H9 (cell line): ENCODE data around the gene HAPLN2. TPM values are rescaled to one million over a fixed set of nuclear protein-coding genes. Genes with fewer than 3 reads are reported as not detected.

Experiments
- DNase-seq: peaks from one replicate; pipeline ENCODE4 v3.0.0-alpha.2; 2017
- H2AFZ ChIP-seq: one replicate; pipeline ENCODE4 v1.6.1; 2013; ENCODE audit warnings: mild to moderate bottlenecking, low read length, control low read depth, moderate library complexity
- H2AK5ac ChIP-seq: 2 replicates; pipeline ENCODE4 v1.6.1; 2013; ENCODE audit warnings: low read length, control low read depth, mixed read lengths; ENCODE audit not compliant: insufficient read length
- H2BK120ac ChIP-seq: one replicate; pipeline ENCODE4 v1.6.1; 2013; ENCODE audit warnings: low read depth, mild to moderate bottlenecking, low read length, control low read depth, inconsistent platforms; ENCODE audit not compliant: poor library complexity, severe bottlenecking
- H2BK12ac ChIP-seq: 2 replicates; pipeline ENCODE4 v1.6.1; 2013; ENCODE audit warnings: low read length, control low read depth, mixed read lengths, low read depth; ENCODE audit not compliant: insufficient read length
- H2BK15ac ChIP-seq: 2 replicates; pipeline ENCODE4 v1.6.1; 2013; ENCODE audit warnings: low read depth, low read length, control low read depth
- H2BK20ac ChIP-seq: one replicate; pipeline ENCODE4 v1.6.1; 2013; ENCODE audit warnings: low read depth, mild to moderate bottlenecking, low read length, control low read depth, inconsistent platforms; ENCODE audit not compliant: poor library complexity, severe bottlenecking
- H2BK5ac ChIP-seq: 2 replicates; pipeline ENCODE4 v1.6.1; 2013; ENCODE audit warnings: low read length, control low read depth, mixed read lengths; ENCODE audit not compliant: insufficient read length
- H3K14ac ChIP-seq: 2 replicates; pipeline ENCODE4 v1.6.1; 2013; ENCODE audit warnings: low read length, control low read depth; ENCODE audit not compliant: insufficient read depth
- H3K18ac ChIP-seq: 2 replicates; pipeline ENCODE4 v1.6.1; 2013; ENCODE audit warnings: low read depth, mild to moderate bottlenecking, mixed read lengths, low read length, control low read depth; ENCODE audit not compliant: insufficient read length
- H3K23ac ChIP-seq: 2 replicates; pipeline ENCODE4 v1.6.1; 2013; ENCODE audit warnings: low read length, control low read depth, mixed read lengths, low read depth; ENCODE audit not compliant: insufficient read length
- H3K23me2 ChIP-seq: 2 replicates; pipeline ENCODE4 v1.6.1; 2013; ENCODE audit warnings: low read depth, mild to moderate bottlenecking, mixed read lengths, low read length, control low read depth; ENCODE audit not compliant: insufficient read length, poor library complexity, severe bottlenecking
- H3K27ac ChIP-seq: 2 replicates; pipeline ENCODE4 v1.5.1; 2013; ENCODE audit warnings: low read length, control low read depth, mixed read lengths, low read depth; ENCODE audit not compliant: insufficient read length
- H3K27me3 ChIP-seq: 2 replicates; pipeline ENCODE4 v1.6.1; 2013; ENCODE audit warnings: low read length, control low read depth, inconsistent platforms; ENCODE audit not compliant: insufficient read depth
- H3K4ac ChIP-seq: 2 replicates; pipeline ENCODE4 v1.6.1; 2013; ENCODE audit warnings: low read depth, mild to moderate bottlenecking, control low read depth, inconsistent platforms, low read length, moderate library complexity
- H3K4me1 ChIP-seq: 2 replicates; pipeline ENCODE4 v1.6.1; 2013; ENCODE audit warnings: low read length, control low read depth, inconsistent platforms; ENCODE audit not compliant: insufficient read depth
- H3K4me2 ChIP-seq: 2 replicates; pipeline ENCODE4 v1.6.1; 2013; ENCODE audit warnings: low read length, control low read depth, mixed read lengths; ENCODE audit not compliant: insufficient read length, insufficient read depth
- H3K56ac ChIP-seq: 2 replicates; pipeline ENCODE4 v1.6.1; 2013; ENCODE audit warnings: low read depth, mild to moderate bottlenecking, mixed read lengths, low read length, control low read depth; ENCODE audit not compliant: insufficient read length
- H3K79me1 ChIP-seq: 2 replicates; pipeline ENCODE4 v1.6.1; 2013; ENCODE audit warnings: low read depth, mild to moderate bottlenecking, moderate library complexity, low read length, control low read depth, inconsistent platforms; ENCODE audit not compliant: insufficient read depth, poor library complexity, severe bottlenecking
- H3K79me2 ChIP-seq: 2 replicates; pipeline ENCODE4 v1.6.1; 2013; ENCODE audit warnings: low read length, control low read depth, inconsistent platforms; ENCODE audit not compliant: insufficient read depth
- H3K9ac ChIP-seq: 2 replicates; pipeline ENCODE4 v1.6.1; 2013; ENCODE audit warnings: low read length, control low read depth, mixed read lengths; ENCODE audit not compliant: insufficient read length; ENCODE audit errors: extremely low read depth
- H3K9me3 ChIP-seq: one replicate; pipeline ENCODE4 v1.6.1; 2013; ENCODE audit warnings: low read depth, low read length, inconsistent platforms; ENCODE audit not compliant: control insufficient read depth
- H3T11ph ChIP-seq: one replicate; pipeline ENCODE4 v1.6.1; 2013; ENCODE audit warnings: mild to moderate bottlenecking, low read length, control low read depth, inconsistent platforms
- H4K20me1 ChIP-seq: one replicate; pipeline ENCODE4 v1.6.1; 2013; ENCODE audit not compliant: control insufficient read depth, insufficient read length, insufficient read depth
- H4K5ac ChIP-seq: 2 replicates; pipeline ENCODE4 v1.6.1; 2013; ENCODE audit warnings: low read depth, mild to moderate bottlenecking, mixed read lengths, low read length, control low read depth; ENCODE audit not compliant: insufficient read length
- H4K8ac ChIP-seq: replicated peaks from 2 replicates; pipeline ENCODE4 v1.6.1; 2013; ENCODE audit warnings: low read length, control low read depth, mixed read lengths, low read depth; ENCODE audit not compliant: insufficient read length
- H4K91ac ChIP-seq: 2 replicates; pipeline ENCODE4 v1.6.1; 2013; ENCODE audit warnings: low read depth, mild to moderate bottlenecking, moderate library complexity, mixed read lengths, low read length, control low read depth; ENCODE audit not compliant: insufficient read length
- H3K27ac Mint-ChIP-seq, 3 experiments: 2 replicates in 2 of 3; 3 replicates in 1 of 3; pipeline ENCODE4 v1.8.0; 2020 to 2021; ENCODE audit warnings: mixed read lengths in 3 of 3, mild to moderate bottlenecking in 1 of 3, moderate library complexity in 1 of 3
- H3K27me3 Mint-ChIP-seq: 2 replicates; pipeline ENCODE4 v1.8.0; 2021; ENCODE audit warnings: low read depth, mild to moderate bottlenecking, moderate library complexity, mixed read lengths
- H3K36me3 Mint-ChIP-seq, 3 experiments: 2 replicates in 2 of 3; 3 replicates in 1 of 3; pipeline ENCODE4 v1.8.0; 2020 to 2021; ENCODE audit warnings: low read depth in 3 of 3, mixed read lengths in 3 of 3; ENCODE audit not compliant: insufficient read depth in 1 of 3
- H3K4me1 Mint-ChIP-seq, 2 experiments: 2 replicates each; pipeline ENCODE4 v1.8.0; 2020; ENCODE audit warnings: mixed read lengths in 2 of 2
- H3K4me3 Mint-ChIP-seq, 2 experiments: 2 replicates in 1 of 2; 3 replicates in 1 of 2; pipeline ENCODE4 v1.8.0; 2020 to 2021; ENCODE audit warnings: mild to moderate bottlenecking in 2 of 2, mixed read lengths in 2 of 2, moderate library complexity in 1 of 2
- H3K9me3 Mint-ChIP-seq, 2 experiments: 2 replicates in 1 of 2; 3 replicates in 1 of 2; pipeline ENCODE4 v1.8.0; 2020; ENCODE audit warnings: mild to moderate bottlenecking in 2 of 2, mixed read lengths in 2 of 2, moderate library complexity in 1 of 2
- CTCF ChIP-seq: fragments of 200-600 bp; sonication (generic); conservative IDR thresholded peaks from 3 replicates; pipeline ENCODE4 v1.8.0; 2021; ENCODE audit warnings: antibody characterized with exemption, mild to moderate bottlenecking
- WGBS: extraction: QIAGEN DNeasy Blood & Tissue Kit; methylation state at CpG from one replicate; pipeline ENCODE4 v1.1.7; 2013; ENCODE audit warnings: missing lambda C conversion rate, low lambda C conversion rate, mixed read lengths; ENCODE audit not compliant: insufficient read length; ENCODE audit errors: extremely low coverage; 5-methylcytosine and 5-hydroxymethylcytosine counted together
- total RNA-seq: library from RNA; stranded (reverse); gene quantifications from 2 replicates; pipeline ENCODE4 v1.2.1, GENCODE V29; 2021

The HAPLN2 gene
- total RNA-seq, 1 experiment from 2014 or later: 0.46 TPM

GRCh38 chr1:156644640-156645039 is 25.4 kb downstream of the HAPLN2 start:
- Histone ChIP-seq H4K20me1 (no peaks in the 10 kb centered on the region), H3K4me1 (peaks cover 4% of the 10 kb centered on the region; the same call in 1 of the 2 replicates), H4K8ac (no peak overlapping the region), H3K23ac (no peak overlapping the region), H2AK5ac (no peak overlapping the region), H2BK15ac (no peak overlapping the region), H3K9ac (no peak overlapping the region), H2AFZ (no peak overlapping the region), H2BK20ac (no peak overlapping the region), H3T11ph (no peak overlapping the region), H3K4ac (no peak overlapping the region), H3K27ac (no peak overlapping the region), H4K91ac (no peak overlapping the region), H3K27me3 (peaks cover 10% of the 10 kb centered on the region; the same call in 1 of the 2 replicates), H4K5ac (no peak overlapping the region), H2BK120ac (no peak overlapping the region), H3K79me2 (no peaks in the 10 kb centered on the region), H3K9me3 (no peaks in the 10 kb centered on the region), H2BK12ac (no peak overlapping the region), H3K4me2 (no peak overlapping the region), H3K79me1 (no peaks in the 10 kb centered on the region), H3K18ac (no peak overlapping the region), H3K56ac (no peak overlapping the region), H2BK5ac (no peak overlapping the region), H3K14ac (no peak overlapping the region), H3K23me2 (peaks cover 11% of the 10 kb centered on the region)
- no peak overlapping the region for H3K27ac Mint-ChIP-seq
- no peak overlapping the region for H3K4me3 Mint-ChIP-seq
- peaks cover 21 to 24% of the 10 kb centered on the region in 2 experiments for H3K4me1 Mint-ChIP-seq
- WGBS: no CpG with 5 or more reads among the region's 1 CpG
- no peak for TF ChIP-seq CTCF
- H3K9me3 Mint-ChIP-seq: no peaks in the 10 kb centered on the region; a peak in 1 of 5 replicates
- no peak for DNase-seq
- H3K36me3 Mint-ChIP-seq: no peaks in the 10 kb centered on the region
- peaks cover 96% of the 10 kb centered on the region for H3K27me3 Mint-ChIP-seq
